Activated CD8-positive, alpha-beta T cell treated with anti-CD3 and anti-CD28 coated beads, Interleukin-2, amount 10 ng/mL, durations not matched to agents 7 days and 5 days (primary cell): ENCODE measurements around the gene FGR. TPM values are rescaled to one million over a fixed set of nuclear protein-coding genes. Genes with fewer than 3 reads are reported as not detected.
A peak's percentile ranks its signal among the peaks of the same experiment; 100 is the strongest.

ENCODE experiments used
- ATAC-seq: fragments of 150-1000 bp; cut with Tn5 transposase; one replicate; pipeline ENCODE4 v1.10.0; 2021; ENCODE audit warnings: moderate library complexity
- CTCF ChIA-PET: fragments of 350-600 bp; sonication (Branson Sonifier 250); formaldehyde crosslinking; loops from one replicate; lab custom pipeline; 2021; ENCODE audit warnings: antibody characterized with exemption; lab: Charles Lee
- POLR2A ChIA-PET: fragments of 350-600 bp; sonication (Branson Sonifier 250); formaldehyde crosslinking; loops from one replicate; lab custom pipeline; 2021; ENCODE audit warnings: antibody characterized with exemption; lab: Charles Lee
- DNase-seq: peaks from one replicate; pipeline ENCODE4 v3.0.0-alpha.2; 2020
- H3K27ac Mint-ChIP-seq: one replicate; pipeline ENCODE4 v1.8.0; 2021; ENCODE audit warnings: mild to moderate bottlenecking, mixed read lengths
- H3K27me3 Mint-ChIP-seq: one replicate; pipeline ENCODE4 v1.8.0; 2021; ENCODE audit warnings: low read depth, mixed read lengths
- H3K36me3 Mint-ChIP-seq: one replicate; pipeline ENCODE4 v1.8.0; 2021; ENCODE audit warnings: low read depth, mixed read lengths
- H3K4me1 Mint-ChIP-seq: one replicate; pipeline ENCODE4 v1.8.0; 2021; ENCODE audit warnings: low read depth, mixed read lengths
- H3K4me3 Mint-ChIP-seq: one replicate; pipeline ENCODE4 v1.8.0; 2021; ENCODE audit warnings: mild to moderate bottlenecking, mixed read lengths
- H3K9me3 Mint-ChIP-seq: one replicate; pipeline ENCODE4 v1.8.0; 2022; ENCODE audit warnings: mixed read lengths; ENCODE audit not compliant: insufficient read depth
- total RNA-seq, 2 experiments: library from RNA; stranded (reverse); gene quantifications; one replicate each; pipeline ENCODE4 v1.2.3, GENCODE V29; 2021

FGR gene
- total RNA-seq, 2 experiments from 2014 or later: 0.08 to 0.21 TPM

GRCh38 chr1:27605300-27605766 is 29.7 kb downstream of the FGR start:
- Mint-ChIP-seq H3K4me1 (peaks cover 45% of the 10 kb centered on the region), H3K9me3 (no peaks in the 10 kb centered on the region), H3K27ac (no peak overlapping the region), H3K27me3 (no peaks in the 10 kb centered on the region), H3K36me3 (no peaks in the 10 kb centered on the region), H3K4me3 (peak overlapping the region; percentile 88)
- DNase-seq (no peak), ATAC-seq (no peak)
- ChIA-PET CTCF (interaction anchor here (0.7 to 7.6 kb wide), 27 partner anchors 9 to 306 kb away, joined by 3 to 320 read pairs (median 8); partner anchors contain the start of genes FAM76A, IFI6 and WASF2), POLR2A (interaction anchor here (1.0 to 7.7 kb wide), 3 partner anchors 57 to 115 kb away, joined by 3 to 81 read pairs (median 8); partner anchors contain the start of gene WASF2)

GRCh38 chr1:27604579-27605299 is 30.2 kb downstream of the FGR start:
- Mint-ChIP-seq H3K36me3 (no peaks in the 10 kb centered on the region), H3K4me1 (peaks cover 45% of the 10 kb centered on the region), H3K9me3 (no peaks in the 10 kb centered on the region), H3K27me3 (no peaks in the 10 kb centered on the region), H3K4me3 (peak overlapping the region; percentile 88), H3K27ac (no peak overlapping the region)
- ChIA-PET CTCF (interaction anchor here (0.7 to 7.6 kb wide), 28 partner anchors 9 to 305 kb away, joined by 3 to 320 read pairs (median 7); partner anchors contain the start of genes IFI6, MAP3K6 and WASF2), POLR2A (interaction anchor here (0.6 to 7.7 kb wide), 4 partner anchors 29 to 115 kb away, joined by 3 to 81 read pairs (median 6); partner anchors contain the start of gene WASF2)
- DNase-seq (no peak), ATAC-seq (no peak)

- CTCF ChIA-PET: interaction anchor here (0.7 to 7.6 kb wide), 20 partner anchors 12 to 304 kb away, joined by 3 to 320 read pairs (median 6); partner anchors contain the start of genes IFI6 and MAP3K6
- no peaks in the 10 kb centered on the region for H3K36me3 Mint-ChIP-seq
- peaks cover 45% of the 10 kb centered on the region for H3K4me1 Mint-ChIP-seq
- H3K4me3 Mint-ChIP-seq: peak within 1 kb of the TSS; percentile 88
- H3K27me3 Mint-ChIP-seq: no peaks in the 10 kb centered on the region
- POLR2A ChIA-PET: interaction anchor here (0.6 to 1.7 kb wide), 2 partner anchors 29 to 114 kb away, joined by 3 to 8 read pairs; partner anchors contain the start of gene WASF2
- H3K9me3 Mint-ChIP-seq: no peaks in the 10 kb centered on the region
- DNase-seq (peak; percentile 94), ATAC-seq (peak; percentile 88)
- H3K27ac Mint-ChIP-seq: peak within 1 kb of the TSS; percentile 82
Observed at GRCh38 chr1:27603681-27604578, 31.1 kb downstream of the FGR start, which contains the start of gene AHDC1. Gene AHDC1, minus strand, starts transcription at chr1:27604144. Its CDS starts 52,029 bp downstream, at chr1:27552115.

DNA sequence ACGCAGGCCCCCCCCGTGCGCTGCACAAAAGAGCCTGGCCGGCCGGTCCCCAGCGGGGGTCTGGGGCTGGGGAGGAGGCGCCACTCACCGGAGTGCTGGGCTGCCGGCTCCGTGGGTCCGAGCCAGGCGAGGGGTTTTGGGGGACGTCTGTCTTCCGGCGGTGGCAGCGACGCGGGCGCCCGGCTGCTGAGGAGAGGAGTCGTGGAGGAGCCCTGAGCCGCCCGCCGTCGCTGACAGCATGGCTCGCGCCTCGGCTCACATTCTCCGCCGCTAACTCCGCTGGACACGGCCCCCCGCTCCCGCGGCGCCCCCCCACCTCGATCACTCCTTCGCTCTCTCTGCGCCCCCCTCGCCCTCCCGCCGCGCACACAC is 31.7 kb downstream of the FGR start:
- ATAC-seq (peak; percentile 28), DNase-seq (peak; percentile 51)
- ChIA-PET POLR2A (no interaction called here), CTCF (interaction anchor here (0.7 to 8.9 kb wide), 17 partner anchors 11 to 303 kb away, joined by 3 to 320 read pairs (median 18); partner anchors contain the start of genes IFI6 and MAP3K6)
- Mint-ChIP-seq H3K27ac (peak overlapping the region; percentile 34), H3K4me1 (peaks cover 45% of the 10 kb centered on the region), H3K36me3 (no peaks in the 10 kb centered on the region), H3K4me3 (peak overlapping the region; percentile 88), H3K27me3 (no peaks in the 10 kb centered on the region), H3K9me3 (no peaks in the 10 kb centered on the region)

- Mint-ChIP-seq H3K27ac (peak overlapping the region; percentile 55), H3K4me1 (peaks cover 44% of the 10 kb centered on the region), H3K4me3 (peak overlapping the region; percentile 76), H3K9me3 (no peaks in the 10 kb centered on the region), H3K36me3 (no peaks in the 10 kb centered on the region), H3K27me3 (no peaks in the 10 kb centered on the region)
- CTCF ChIA-PET: interaction anchor here (1.4 to 8.9 kb wide), 5 partner anchors 33 to 306 kb away, joined by 4 to 73 read pairs (median 21); no protein-coding TSS in a partner anchor
- POLR2A ChIA-PET: no interaction called here
- ATAC-seq (no peak), DNase-seq (no peak)
Observed at GRCh38 chr1:27602462-27603308, 32.3 kb downstream of the FGR start.

- Mint-ChIP-seq H3K36me3 (no peaks in the 10 kb centered on the region), H3K27ac (no peak overlapping the region), H3K9me3 (no peaks in the 10 kb centered on the region), H3K4me1 (peaks cover 36% of the 10 kb centered on the region), H3K27me3 (no peaks in the 10 kb centered on the region), H3K4me3 (peak overlapping the region; percentile 76)
- no peak for ATAC-seq
- DNase-seq: no peak
- CTCF ChIA-PET: interaction anchor here (1.0 to 8.9 kb wide), 8 partner anchors 32 to 305 kb away, joined by 3 to 73 read pairs (median 12); no protein-coding TSS in a partner anchor
- POLR2A ChIA-PET: interaction anchor here (0.9 to 1.1 kb wide), 2 partner anchors 60 to 258 kb away, joined by 3 to 5 read pairs; no protein-coding TSS in a partner anchor
Observed at GRCh38 chr1:27601771-27602461, 33.1 kb downstream of the FGR start.

GRCh38 chr1:27601321-27601770 is 33.6 kb downstream of the FGR start:
- DNase-seq (no peak), ATAC-seq (no peak)
- H3K9me3 Mint-ChIP-seq: no peaks in the 10 kb centered on the region
- ChIA-PET CTCF (interaction anchor here (1.0 to 8.9 kb wide), 10 partner anchors 32 to 304 kb away, joined by 3 to 73 read pairs (median 6); no protein-coding TSS in a partner anchor), POLR2A (interaction anchor here (0.9 to 1.1 kb wide), 3 partner anchors 61 to 258 kb away, joined by 3 to 5 read pairs (median 3); no protein-coding TSS in a partner anchor)
- peaks cover 30% of the 10 kb centered on the region for H3K4me1 Mint-ChIP-seq
- H3K36me3 Mint-ChIP-seq: no peaks in the 10 kb centered on the region
- peak overlapping the region; percentile 52 for H3K4me3 Mint-ChIP-seq
- no peaks in the 10 kb centered on the region for H3K27me3 Mint-ChIP-seq
- H3K27ac Mint-ChIP-seq: no peak overlapping the region

GRCh38 chr1:27600498-27601175 is 34.3 kb downstream of the FGR start:
- Mint-ChIP-seq H3K27me3 (no peaks in the 10 kb centered on the region), H3K36me3 (no peaks in the 10 kb centered on the region), H3K27ac (no peak overlapping the region), H3K4me1 (peaks cover 24% of the 10 kb centered on the region), H3K4me3 (no peak overlapping the region), H3K9me3 (no peaks in the 10 kb centered on the region)
- POLR2A ChIA-PET: interaction anchor here (1.0 kb wide), 2 partner anchors 62 to 77 kb away, joined by 3 read pairs; no protein-coding TSS in a partner anchor
- CTCF ChIA-PET: interaction anchor here (0.7 to 8.9 kb wide), 12 partner anchors 31 to 301 kb away, joined by 3 to 73 read pairs (median 5); partner anchors contain the start of gene IFI6
- DNase-seq (no peak), ATAC-seq (no peak)
